ENCODE data around the gene PLCB1.

PLCB1 gene

DNA sequence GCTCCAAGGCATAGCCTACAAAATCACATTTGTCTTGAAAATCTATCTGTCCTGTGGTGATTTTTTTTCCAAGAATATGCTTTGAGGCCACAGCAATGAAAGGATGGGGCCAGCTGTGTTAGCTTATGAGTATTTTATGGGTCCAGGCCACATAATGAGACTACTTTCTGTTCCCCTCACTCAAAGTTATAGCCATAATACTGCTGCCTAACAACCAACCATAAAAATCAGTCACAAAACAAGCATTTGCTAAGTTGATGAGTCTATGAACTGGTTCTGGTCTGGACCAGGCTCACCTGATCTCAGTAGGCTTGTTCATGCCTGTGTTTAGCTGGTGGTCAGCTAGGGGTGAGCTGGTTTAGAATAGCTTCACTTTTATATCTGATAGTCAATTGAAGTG lies 744.3 kb downstream of the PLCB1 start:
- no peak for DNase-seq (ENCODE audit: low read depth)
- TF ChIP-seq, protein P1, sequence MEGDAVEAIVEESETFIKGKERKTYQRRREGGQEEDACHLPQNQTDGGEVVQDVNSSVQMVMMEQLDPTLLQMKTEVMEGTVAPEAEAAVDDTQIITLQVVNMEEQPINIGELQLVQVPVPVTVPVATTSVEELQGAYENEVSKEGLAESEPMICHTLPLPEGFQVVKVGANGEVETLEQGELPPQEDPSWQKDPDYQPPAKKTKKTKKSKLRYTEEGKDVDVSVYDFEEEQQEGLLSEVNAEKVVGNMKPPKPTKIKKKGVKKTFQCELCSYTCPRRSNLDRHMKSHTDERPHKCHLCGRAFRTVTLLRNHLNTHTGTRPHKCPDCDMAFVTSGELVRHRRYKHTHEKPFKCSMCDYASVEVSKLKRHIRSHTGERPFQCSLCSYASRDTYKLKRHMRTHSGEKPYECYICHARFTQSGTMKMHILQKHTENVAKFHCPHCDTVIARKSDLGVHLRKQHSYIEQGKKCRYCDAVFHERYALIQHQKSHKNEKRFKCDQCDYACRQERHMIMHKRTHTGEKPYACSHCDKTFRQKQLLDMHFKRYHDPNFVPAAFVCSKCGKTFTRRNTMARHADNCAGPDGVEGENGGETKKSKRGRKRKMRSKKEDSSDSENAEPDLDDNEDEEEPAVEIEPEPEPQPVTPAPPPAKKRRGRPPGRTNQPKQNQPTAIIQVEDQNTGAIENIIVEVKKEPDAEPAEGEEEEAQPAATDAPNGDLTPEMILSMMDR (IDR thresholded peaks at IDR 0.05; ENCODE audit: control insufficient read depth, insufficient read depth, low read depth, low read length, missing control alignments): no peak
- no peak overlapping the region for H3K4me3 ChIP-seq (ENCODE audit: control insufficient read depth, low read depth, low read length)

DNA sequence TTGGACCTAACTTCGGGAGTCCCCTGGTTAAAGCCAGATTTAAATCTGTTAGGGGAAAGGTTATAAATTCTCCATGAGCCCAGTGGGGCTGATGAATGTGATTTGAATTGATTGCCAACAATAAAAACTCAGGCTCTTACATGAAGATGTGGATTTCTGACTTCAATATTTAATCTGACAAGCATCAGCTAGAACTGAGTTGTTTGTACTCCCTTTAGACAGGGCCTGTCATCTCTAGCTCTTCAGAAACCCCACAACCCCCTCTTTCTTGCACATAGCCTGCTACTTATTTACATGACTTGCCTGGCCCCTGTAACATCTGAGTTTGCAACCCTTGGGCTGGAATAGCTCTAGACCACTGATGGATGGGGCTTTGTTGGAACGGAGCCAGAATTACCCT lies 745.2 kb downstream of the PLCB1 start:
- no peak overlapping the region for H3K4me3 ChIP-seq (ENCODE audit: control insufficient read depth, low read depth, low read length)
- TF ChIP-seq, protein P1 (IDR thresholded peaks at IDR 0.05; ENCODE audit: control insufficient read depth, insufficient read depth, low read depth, low read length, missing control alignments): no peak
- DNase-seq (ENCODE audit: low read depth): no peak

DNA sequence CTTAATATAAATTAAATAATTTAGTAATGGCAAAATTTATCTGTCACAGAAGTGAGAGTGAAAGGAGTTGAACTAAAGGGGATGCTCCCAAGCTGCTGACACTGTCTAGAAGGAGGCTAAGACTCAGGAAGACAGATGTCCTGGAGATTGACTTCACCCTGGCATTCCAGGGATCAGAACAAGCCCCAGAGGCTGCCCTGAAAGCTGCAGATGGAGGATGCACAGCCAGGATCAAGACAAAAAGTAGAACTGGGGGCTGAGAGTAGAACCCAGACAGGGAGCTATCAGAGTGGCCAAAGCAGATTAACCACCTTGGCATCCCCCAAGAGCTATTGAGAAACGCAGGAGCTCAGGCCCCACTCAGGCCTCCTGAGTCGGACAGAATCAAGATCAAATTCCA lies 747.6 kb downstream of the PLCB1 start:
- no peak for DNase-seq (ENCODE audit: low read depth)
- no peak overlapping the region for H3K4me3 ChIP-seq (ENCODE audit: control insufficient read depth, low read depth, low read length)
- TF ChIP-seq, protein P1 (IDR thresholded peaks at IDR 0.05; ENCODE audit: control insufficient read depth, insufficient read depth, low read depth, low read length, missing control alignments): no peak

DNA sequence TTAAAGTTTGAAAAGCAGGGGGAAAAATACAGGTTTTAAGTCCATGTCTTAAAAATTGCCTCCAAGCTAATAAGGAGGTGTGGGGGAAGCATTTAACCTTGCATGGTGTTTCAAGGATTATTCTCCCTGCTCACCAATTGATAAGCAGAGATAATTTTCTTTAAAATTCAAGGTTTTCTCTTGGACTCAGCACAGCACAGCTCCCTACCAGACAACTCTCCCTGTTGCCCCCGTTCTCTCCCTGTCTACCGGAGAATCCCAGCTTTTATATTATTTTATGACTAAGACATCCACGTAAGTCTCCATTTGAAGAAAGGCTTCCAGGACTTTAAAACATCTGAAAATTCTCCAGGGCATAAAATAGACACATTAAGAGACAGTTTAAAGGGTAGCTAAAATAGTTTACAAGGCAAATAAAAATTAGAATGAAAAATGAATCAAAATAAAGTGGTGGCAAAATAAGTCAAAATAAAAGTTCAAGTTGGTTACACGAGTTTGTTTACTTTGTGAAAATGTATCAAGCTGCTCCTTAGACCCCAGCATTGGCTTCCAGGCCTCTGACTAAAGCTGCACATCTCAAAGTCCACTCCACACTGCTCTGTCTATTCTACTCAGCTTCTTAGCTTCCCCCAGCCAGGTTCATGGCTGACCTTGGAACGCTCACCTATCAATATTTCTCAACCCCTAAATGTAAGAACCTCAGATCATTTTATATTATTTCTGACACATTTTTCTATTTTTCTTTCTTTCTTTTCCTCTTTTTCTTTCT lies 748.2 kb downstream of the PLCB1 start:
- DNase-seq (ENCODE audit: low read depth): no peak
- TF ChIP-seq, protein P1 (IDR thresholded peaks at IDR 0.05; ENCODE audit: control insufficient read depth, insufficient read depth, low read depth, low read length, missing control alignments): no peak
- H3K4me3 ChIP-seq (ENCODE audit: control insufficient read depth, low read depth, low read length): no peak overlapping the region

DNA sequence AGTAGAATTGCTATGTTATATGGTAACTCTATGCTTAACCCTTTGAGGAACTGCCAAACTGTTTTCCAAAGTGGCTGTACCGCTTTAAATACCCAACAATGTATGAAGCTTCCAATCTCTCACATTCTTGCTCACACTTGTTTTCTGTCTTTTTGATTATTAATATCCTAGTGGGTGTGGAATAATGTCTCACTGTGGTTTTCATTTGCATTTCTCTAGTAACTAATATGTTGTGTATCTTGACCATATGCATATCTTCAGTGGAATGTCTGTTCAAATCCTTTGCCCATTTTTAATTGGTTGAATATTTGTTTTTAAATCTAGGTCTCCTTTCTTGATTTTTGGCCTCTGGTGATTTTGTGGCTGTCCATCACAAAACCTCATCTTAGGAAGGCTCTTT lies 759.0 kb downstream of the PLCB1 start:
- H3K4me3 ChIP-seq (ENCODE audit: control insufficient read depth, low read depth, low read length): no peak overlapping the region
- TF ChIP-seq, protein P1 (IDR thresholded peaks at IDR 0.05; ENCODE audit: control insufficient read depth, insufficient read depth, low read depth, low read length, missing control alignments): no peak
- no peak for DNase-seq (ENCODE audit: low read depth)

DNA sequence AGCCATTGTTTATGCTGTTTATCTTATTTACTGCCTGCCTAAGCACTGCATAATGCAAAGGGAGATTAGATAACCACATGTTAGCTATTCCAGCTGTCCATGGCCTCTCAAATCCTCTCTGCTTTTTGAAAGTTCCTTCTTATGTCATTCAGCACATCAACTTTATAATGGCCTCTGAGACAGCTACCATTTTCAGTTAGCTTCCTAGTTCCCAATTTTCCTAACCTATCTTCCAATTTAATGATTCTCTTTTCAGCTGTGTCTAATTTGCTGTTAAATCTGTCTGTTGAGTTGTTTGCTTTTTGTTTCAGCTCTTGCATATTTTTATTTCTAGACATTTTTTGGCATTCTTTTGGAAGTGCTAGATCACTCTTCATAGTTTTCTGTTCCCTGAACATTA lies 763.4 kb downstream of the PLCB1 start:
- no peak overlapping the region for H3K4me3 ChIP-seq (ENCODE audit: control insufficient read depth, low read depth, low read length)
- no peak for DNase-seq (ENCODE audit: low read depth)
- TF ChIP-seq, protein P1 (IDR thresholded peaks at IDR 0.05; ENCODE audit: control insufficient read depth, insufficient read depth, low read depth, low read length, missing control alignments): no peak

Measured in AG09309 (cell line).